ENCODE measurements around the gene RASL10A. TPM values are rescaled to one million over a fixed set of nuclear protein-coding genes. Genes with fewer than 3 reads are reported as not detected.

The RASL10A gene
- total and polyA plus RNA-seq, 9 of the 15 experiments (the other 6 are each of a cell fraction or from before 2014, with no cell fraction given), result 0.17 to 1.2 (median 0.45) TPM; not detected in 3

- TF ChIP-seq E2F8 (IDR thresholded peaks at IDR 0.05; ENCODE audit: low read depth, partially characterized antibody), result no peak
- TF ChIP-seq FOXK1 (CRISPR knock-in tag; IDR thresholded peaks at IDR 0.05; ENCODE audit: borderline replicate concordance), result no peak
- TF ChIP-seq MCM7 (IDR thresholded peaks at IDR 0.05), result no peak
- no peak for TF ChIP-seq EHMT2 (IDR thresholded peaks at IDR 0.05)
- no peak for TF ChIP-seq BRF2 (IDR thresholded peaks at IDR 0.05; ENCODE audit: borderline replicate concordance, insufficient read depth, insufficient read length)
- no peak for TF ChIP-seq HDAC6 (IDR thresholded peaks at IDR 0.05; ENCODE audit: low read depth, low read length)
- TF ChIP-seq ZFX (CRISPR knock-in tag; IDR thresholded peaks at IDR 0.05), result no peak
- TF ChIP-seq SMAD3 (CRISPR knock-in tag; conservative IDR thresholded peaks at IDR 0.05), result no peak
- TF ChIP-seq TFAM (CRISPR knock-in tag; conservative IDR thresholded peaks at IDR 0.05), result no peak
- TF ChIP-seq ATF6 (CRISPR knock-in tag; IDR thresholded peaks at IDR 0.05), result no peak
- TF ChIP-seq FOXO4 (CRISPR knock-in tag; IDR thresholded peaks at IDR 0.05), result no peak
- no peak for TF ChIP-seq ZNF707 (CRISPR knock-in tag; conservative IDR thresholded peaks at IDR 0.05)
- TF ChIP-seq TOE1 (IDR thresholded peaks at IDR 0.05; ENCODE audit: borderline replicate concordance), result peak; percentile 83
- TF ChIP-seq TOE1 (CRISPR knock-in tag; IDR thresholded peaks at IDR 0.05; ENCODE audit: borderline replicate concordance, low read depth), result no peak
- TF ChIP-seq ZBTB1 (CRISPR knock-in tag; IDR thresholded peaks at IDR 0.05; ENCODE audit: borderline replicate concordance, low read depth), result no peak
- 0 out of 2 replicates have a peak, but pooled peaks have one; percentile 49 for TF ChIP-seq MYC (IDR thresholded peaks at IDR 0.05; ENCODE audit: low read depth, low read length)
- TF ChIP-seq MYC (CRISPR knock-in tag; IDR thresholded peaks at IDR 0.05; ENCODE audit: borderline replicate concordance, low read depth), result peak; percentile 30; the same call in 1 of the 2 replicates
- no peak for TF ChIP-seq PCBP1 (IDR thresholded peaks at IDR 0.05; ENCODE audit: low read depth, low read length, poor library complexity, severe bottlenecking)
- TF ChIP-seq ESRRA (IDR thresholded peaks at IDR 0.05; ENCODE audit: borderline replicate concordance, low read depth), result peak; percentile 16; the same call in 1 of the 2 replicates
- no peak for TF ChIP-seq ZNF77 (CRISPR knock-in tag; IDR thresholded peaks at IDR 0.05)
- TF ChIP-seq CTBP1 (IDR thresholded peaks at IDR 0.05; ENCODE audit: borderline replicate concordance), result peak; percentile 65
- TF ChIP-seq ZNF780A (CRISPR knock-in tag; IDR thresholded peaks at IDR 0.05), result no peak
Measured at GRCh38 chr22:29306175-29306834, 9.2 kb downstream of the RASL10A start, which contains the start of gene GAS2L1 (continued).

Measured in K562 (cell line).